ENCODE measurements around the gene SLC1A4. TPM values are rescaled to one million over a fixed set of nuclear protein-coding genes. Genes with fewer than 3 reads are reported as not detected.

The SLC1A4 gene
- total RNA-seq, 2 experiments from 2014 or later = 24.9 to 25.8 TPM

- ChIA-PET POLR2A (no interaction called here), CTCF (interaction anchor here (0.8 kb wide), 1 partner anchor 119 kb away, joined by 3 read pairs; no protein-coding TSS in a partner anchor)
Measured at GRCh38 chr2:65037178-65037577, 48.0 kb downstream of the SLC1A4 start.

DNA sequence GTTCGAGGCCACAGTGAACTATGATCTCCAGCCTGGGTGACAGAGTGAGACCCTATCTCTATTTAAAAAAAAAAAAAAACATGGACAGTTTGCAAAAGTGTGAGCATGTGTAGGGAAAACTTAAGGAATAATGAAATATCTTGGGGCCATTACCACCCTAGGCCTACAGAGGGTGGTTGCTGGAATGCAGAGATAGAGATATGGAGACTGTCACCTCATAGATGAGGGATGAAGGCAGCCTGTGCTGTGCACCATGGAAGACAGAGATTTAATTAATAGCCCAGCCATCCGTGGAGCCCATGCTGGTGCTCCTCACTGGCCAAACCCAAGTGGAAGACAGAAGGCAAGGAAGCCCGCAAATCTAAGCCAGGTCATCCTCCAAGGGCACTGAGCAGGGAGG lies 50.4 kb downstream of the SLC1A4 start:
- CTCF ChIA-PET = interaction anchor here (0.6 to 4.4 kb wide), 4 partner anchors 19 to 124 kb away, joined by 3 to 21 read pairs (median 4); no protein-coding TSS in a partner anchor
- POLR2A ChIA-PET = no interaction called here

GRCh38 chr2:65040400-65041261 lies 51.4 kb downstream of the SLC1A4 start:
- ChIA-PET CTCF (interaction anchor here (0.7 to 4.4 kb wide), 6 partner anchors 15 to 127 kb away, joined by 3 to 21 read pairs (median 3); partner anchors contain the start of gene CEP68), POLR2A (no interaction called here)

- ChIA-PET POLR2A (interaction anchor here (0.7 kb wide), 1 partner anchor 13 kb away, joined by 3 read pairs; the partner anchor contains the start of gene CEP68), CTCF (interaction anchor here (1.6 kb wide), 1 partner anchor 126 kb away, joined by 13 read pairs; no protein-coding TSS in a partner anchor)
Measured at GRCh38 chr2:65043001-65043400, 53.8 kb downstream of the SLC1A4 start.

DNA sequence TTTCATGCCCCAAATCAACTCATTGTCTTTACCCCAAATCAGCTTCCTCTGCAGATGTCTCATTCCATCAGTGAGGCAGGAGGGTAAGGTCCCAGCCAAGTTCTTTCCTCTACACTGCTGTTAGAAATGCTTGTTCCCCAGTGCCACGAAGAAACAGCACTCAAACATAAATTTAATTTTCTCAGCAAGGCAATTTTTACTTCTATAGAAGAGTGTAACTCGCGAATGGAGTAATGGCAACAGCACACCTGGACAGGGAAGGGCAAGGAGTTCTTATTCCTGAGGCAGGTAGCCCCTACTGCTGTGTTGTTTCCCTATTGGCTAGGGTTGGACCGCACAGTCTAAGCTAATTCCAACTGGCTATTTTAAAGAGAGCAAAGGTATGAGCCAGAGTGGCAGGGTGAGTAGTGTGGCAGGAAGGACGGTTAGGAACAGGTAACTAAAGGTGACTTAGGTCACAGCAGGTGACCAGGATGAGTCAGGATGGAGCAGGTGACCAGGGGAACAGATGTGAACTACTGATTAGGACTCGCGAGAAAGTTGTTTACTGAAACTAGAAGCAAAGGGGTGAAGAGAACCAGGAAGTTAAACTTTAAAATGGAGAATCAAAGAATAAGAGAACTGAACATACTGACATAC lies 55.0 kb downstream of the SLC1A4 start:
- ChIA-PET POLR2A (no interaction called here), CTCF (interaction anchor here (1.6 kb wide), 1 partner anchor 127 kb away, joined by 13 read pairs; no protein-coding TSS in a partner anchor)

- CTCF ChIA-PET = interaction anchor here (0.6 to 0.7 kb wide), 2 partner anchors 129 to 138 kb away, joined by 3 to 4 read pairs; no protein-coding TSS in a partner anchor
- POLR2A ChIA-PET = no interaction called here
Measured at GRCh38 chr2:65045651-65046050, 56.5 kb downstream of the SLC1A4 start.

DNA sequence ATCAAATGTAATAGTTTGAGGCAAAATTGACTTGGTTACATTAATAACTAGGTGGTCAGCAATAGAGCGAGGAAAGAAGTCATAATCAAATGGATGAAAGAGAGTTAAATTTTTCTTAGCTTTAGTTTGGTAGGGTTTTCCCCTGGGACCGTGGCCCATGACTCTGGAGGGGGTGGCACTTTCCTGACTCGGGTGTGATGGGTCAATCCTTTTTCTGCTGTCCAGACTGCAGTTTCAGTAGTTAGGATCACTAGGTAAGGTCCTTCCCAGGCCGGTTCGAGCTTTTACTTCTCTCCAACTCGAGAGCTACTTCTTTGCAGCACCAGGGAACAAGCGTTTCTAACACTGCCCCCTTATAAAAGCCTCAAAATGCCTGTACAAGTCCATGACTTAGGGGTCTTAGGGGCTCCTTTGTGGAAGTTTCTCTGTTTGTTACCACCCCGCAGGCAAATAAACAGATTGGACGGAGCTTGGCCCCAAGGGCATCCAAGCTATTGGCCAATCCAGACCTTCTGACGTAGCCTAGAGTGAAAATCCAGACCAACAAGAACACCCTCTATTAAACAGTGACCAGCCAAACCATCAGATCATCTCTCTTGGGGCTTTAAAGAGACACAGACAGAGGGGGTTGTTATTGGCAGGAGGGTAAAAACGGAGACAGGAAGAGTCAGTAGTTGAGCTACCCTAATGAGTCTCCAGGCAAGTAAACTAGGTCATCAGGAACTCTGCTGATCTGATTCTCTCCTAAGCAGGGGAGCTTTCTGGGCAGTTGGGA lies 57.6 kb downstream of the SLC1A4 start:
- POLR2A ChIA-PET = no interaction called here
- CTCF ChIA-PET = interaction anchor here (0.7 to 1.2 kb wide), 2 partner anchors 129 to 179 kb away, joined by 3 to 4 read pairs; no protein-coding TSS in a partner anchor

- ChIA-PET POLR2A (interaction anchor here (0.5 kb wide), 1 partner anchor 111 kb away, joined by 3 read pairs; no protein-coding TSS in a partner anchor), CTCF (interaction anchor here (0.6 to 1.5 kb wide), 3 partner anchors 15 to 131 kb away, joined by 3 to 10 read pairs (median 3); no protein-coding TSS in a partner anchor)
Measured at GRCh38 chr2:65049010-65049639, 59.9 kb downstream of the SLC1A4 start.

GRCh38 chr2:65050931-65051330 lies 61.7 kb downstream of the SLC1A4 start:
- ChIA-PET POLR2A (no interaction called here), CTCF (interaction anchor here (0.6 kb wide), 1 partner anchor 42 kb away, joined by 3 read pairs; no protein-coding TSS in a partner anchor)

DNA sequence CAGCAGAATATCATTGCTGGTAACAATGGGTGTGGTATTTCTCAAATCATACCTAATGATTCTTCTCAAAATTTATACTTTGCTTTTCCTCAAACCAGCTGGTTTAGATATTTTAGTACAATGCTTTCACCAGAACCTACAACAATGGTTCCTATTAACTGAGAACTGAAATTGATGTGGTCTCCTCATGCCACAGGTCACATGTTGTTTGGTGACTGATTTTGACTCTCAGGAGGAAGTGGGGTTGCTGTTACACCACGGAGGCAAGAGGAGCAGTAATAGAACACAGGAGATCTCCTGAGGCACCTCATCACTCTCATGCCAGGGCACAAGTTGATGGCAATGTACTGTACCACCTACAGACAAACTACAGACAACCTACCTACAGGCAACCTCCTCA lies 64.0 kb downstream of the SLC1A4 start:
- CTCF ChIA-PET = interaction anchor here (0.6 kb wide), 1 partner anchor 61 kb away, joined by 3 read pairs; no protein-coding TSS in a partner anchor
- POLR2A ChIA-PET = no interaction called here

DNA sequence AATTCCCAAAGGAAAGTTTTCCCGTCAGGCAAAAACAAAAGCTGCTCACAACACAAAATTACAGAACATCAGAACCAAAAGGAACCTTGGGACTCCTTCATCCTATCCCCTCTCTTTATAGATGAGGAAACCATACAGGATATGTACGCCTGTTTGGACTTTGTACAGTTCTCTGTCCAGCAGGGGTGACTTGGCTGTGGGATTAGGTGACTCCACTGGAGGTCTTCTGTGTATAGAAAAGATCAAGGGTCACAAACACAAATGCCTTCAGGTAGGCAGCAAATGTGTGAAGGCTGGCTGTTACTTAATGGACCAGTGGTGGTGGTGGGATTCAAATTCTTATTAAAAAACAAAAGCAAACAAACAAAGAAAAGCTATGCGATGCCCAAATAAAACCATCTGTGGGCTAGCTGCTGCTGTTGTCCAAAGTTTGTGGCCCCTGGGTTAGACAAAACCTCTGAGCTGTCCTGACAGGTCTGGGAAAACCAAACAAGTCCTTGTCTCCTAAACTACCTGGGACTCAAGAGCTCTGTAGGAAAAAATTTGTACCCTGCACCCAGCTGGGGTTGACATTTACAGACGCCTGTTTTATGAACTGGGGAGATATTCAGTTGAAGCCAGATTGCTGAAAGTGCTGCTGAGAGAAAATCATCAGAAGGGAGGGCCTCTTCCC lies 65.7 kb downstream of the SLC1A4 start:
- CTCF ChIA-PET = interaction anchor here (0.6 to 2.6 kb wide), 8 partner anchors 10 to 278 kb away, joined by 3 to 12 read pairs (median 3); partner anchors contain the start of gene RAB1A
- POLR2A ChIA-PET = interaction anchor here (1.1 to 2.1 kb wide), 3 partner anchors 12 to 75 kb away, joined by 3 to 13 read pairs (median 9); partner anchors contain the start of genes RAB1A and SLC1A4

- POLR2A ChIA-PET = interaction anchor here (0.6 to 2.1 kb wide), 8 partner anchors 10 to 403 kb away, joined by 3 to 13 read pairs (median 4); partner anchors contain the start of genes RAB1A and SLC1A4
- CTCF ChIA-PET = interaction anchor here (0.6 to 2.6 kb wide), 10 partner anchors 9 to 277 kb away, joined by 3 to 12 read pairs (median 3); partner anchors contain the start of gene RAB1A
Measured at GRCh38 chr2:65055422-65056214, 66.4 kb downstream of the SLC1A4 start.

DNA sequence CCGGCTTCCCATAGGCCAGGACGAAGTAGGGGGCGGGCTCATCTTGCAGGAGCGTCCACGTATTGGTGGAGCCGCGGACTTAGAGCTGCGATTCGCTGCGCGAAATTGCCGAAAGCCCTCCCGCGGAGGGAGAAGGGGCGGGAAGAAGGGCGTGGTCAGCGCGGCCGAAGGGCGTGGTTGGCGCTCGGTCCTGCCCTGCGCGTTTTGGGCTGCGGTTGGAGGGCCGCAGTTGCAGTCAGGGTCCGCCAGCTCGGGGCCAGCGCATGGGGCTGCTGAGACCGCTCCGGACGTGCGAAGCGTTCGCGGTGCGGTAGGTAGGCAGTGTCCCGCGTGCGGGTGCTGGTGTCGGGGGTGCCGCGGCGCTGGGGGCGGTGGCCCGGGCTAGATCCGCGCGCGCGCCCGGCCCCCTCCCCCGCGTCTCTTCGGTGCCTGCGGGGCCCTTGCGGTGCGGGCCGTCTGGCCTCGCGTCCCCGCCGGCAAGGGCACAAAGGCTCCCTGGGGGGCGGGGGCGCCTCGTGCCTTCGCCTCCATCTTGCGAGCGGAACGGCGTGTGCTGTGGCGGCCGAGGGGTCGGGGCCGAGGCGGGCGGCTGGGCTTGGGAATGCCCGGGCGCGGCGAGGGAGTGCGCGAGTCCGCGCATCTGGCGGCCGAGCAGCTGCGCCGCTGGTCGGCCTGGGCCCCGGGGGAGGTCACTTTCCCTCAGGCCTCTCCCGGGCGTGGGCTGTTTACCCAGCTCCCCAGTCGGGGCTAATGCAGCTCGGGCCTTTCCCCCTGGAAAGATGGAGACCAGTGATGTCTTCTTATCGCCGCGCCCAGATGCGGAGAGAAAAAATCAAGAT lies 67.2 kb downstream of the SLC1A4 start, which contains the start of gene CEP68:
Gene CEP68 (plus strand): TSS at position 202 of the 839 bp plus-strand sequence. CDS start 13,029 bp downstream, outside the sequence.
- ChIA-PET POLR2A (interaction anchor here (0.6 to 2.1 kb wide), 8 partner anchors 9 to 404 kb away, joined by 3 to 13 read pairs (median 4); partner anchors contain the start of genes RAB1A and SLC1A4), CTCF (interaction anchor here (0.7 to 2.6 kb wide), 7 partner anchors 9 to 175 kb away, joined by 3 to 8 read pairs (median 3); partner anchors contain the start of gene RAB1A)

GRCh38 chr2:65057054-65057375 lies 67.8 kb downstream of the SLC1A4 start:
- POLR2A ChIA-PET = no interaction called here
- CTCF ChIA-PET = interaction anchor here (0.5 to 2.6 kb wide), 2 partner anchors 8 to 473 kb away, joined by 3 to 8 read pairs; no protein-coding TSS in a partner anchor

DNA sequence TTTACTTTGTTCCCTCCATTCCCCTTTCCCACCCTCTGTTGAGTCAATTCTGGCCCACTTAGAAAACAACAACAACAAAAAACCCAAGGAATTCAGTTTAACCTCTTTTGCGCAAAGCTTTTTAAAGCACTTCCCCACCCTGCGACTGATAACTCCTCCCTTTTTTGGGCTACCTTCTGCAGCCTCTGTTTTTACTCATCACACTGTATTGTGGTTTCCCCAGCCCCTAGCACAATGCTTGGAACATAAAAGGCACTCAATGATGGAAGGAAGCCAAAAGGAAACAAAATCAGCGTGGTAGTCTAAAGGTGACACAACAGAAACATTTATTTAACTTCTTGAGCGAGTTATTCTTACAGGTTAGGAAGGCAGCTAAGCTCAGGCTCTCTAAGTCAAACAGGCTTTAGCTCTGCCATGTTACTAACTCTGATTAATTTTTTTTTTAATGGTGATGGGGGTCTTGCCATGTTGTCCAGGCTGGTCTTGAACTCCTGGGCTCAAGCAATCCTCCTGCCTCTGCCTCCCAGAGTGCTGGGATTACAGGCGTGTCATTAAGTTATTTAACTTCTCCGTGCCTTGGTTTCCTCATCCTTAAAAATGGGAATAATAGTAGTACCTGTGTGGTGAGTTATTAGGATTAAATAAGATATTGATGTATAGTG lies 68.3 kb downstream of the SLC1A4 start:
- ChIA-PET POLR2A (no interaction called here), CTCF (interaction anchor here (0.5 to 2.6 kb wide), 3 partner anchors 8 to 473 kb away, joined by 3 to 8 read pairs (median 4); no protein-coding TSS in a partner anchor)

All from activated CD8-positive, alpha-beta memory T cell treated with anti-CD3 and anti-CD28 coated beads for 36 hours (primary cell).